ENCODE measurements around the gene MPPED2.

The MPPED2 gene

DNA sequence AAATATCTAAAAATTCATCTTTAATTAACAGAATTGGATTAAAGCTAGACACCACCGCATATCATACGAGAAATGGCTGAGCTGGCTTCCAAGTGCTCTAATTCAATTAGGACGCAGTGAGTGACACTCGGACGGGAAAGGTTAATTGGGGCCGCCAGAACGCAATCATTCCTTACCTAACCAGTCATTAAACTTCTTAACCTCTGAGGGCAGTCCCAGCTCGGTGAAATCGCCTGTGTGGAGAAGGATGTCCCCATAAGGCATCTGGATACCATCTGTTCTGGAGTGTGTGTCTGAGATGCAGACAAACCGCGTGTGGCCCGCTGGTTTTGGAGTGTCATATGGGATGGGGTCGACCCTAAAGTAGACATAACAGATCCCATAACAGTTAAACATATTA, 50.3 kb downstream of the MPPED2 start:
- no peak for FAIRE-seq

DNA sequence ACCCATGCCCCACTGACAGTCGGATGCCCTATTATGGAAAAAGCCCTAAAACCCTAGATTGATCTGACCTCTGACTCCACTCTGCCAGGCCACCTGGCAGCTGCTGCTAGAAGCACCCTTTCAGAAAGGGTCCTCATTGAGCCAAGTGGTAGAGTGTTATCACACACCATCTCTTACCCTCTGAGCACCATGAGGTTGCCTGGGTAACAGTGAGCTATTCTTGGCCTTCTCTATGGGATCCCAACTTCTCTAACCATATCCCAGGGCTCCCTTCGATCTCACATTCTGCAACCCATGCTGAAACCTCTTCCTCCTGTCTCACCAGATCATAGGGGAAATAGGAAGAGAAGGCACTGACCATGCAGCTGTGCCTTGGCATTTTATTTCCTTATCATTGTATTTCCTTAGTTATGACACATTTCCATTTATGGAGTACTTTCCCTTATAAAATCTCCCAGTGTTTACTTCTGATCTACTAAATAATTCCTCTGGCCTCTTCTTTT, 52.7 kb downstream of the MPPED2 start:
- FAIRE-seq (no peak), DNase-seq (ENCODE audit: low spot score) (no peak)

More for the DNA sequence above, 50.3 kb downstream of the MPPED2 start:
- DNase-seq (ENCODE audit: low spot score) = no peak

DNA sequence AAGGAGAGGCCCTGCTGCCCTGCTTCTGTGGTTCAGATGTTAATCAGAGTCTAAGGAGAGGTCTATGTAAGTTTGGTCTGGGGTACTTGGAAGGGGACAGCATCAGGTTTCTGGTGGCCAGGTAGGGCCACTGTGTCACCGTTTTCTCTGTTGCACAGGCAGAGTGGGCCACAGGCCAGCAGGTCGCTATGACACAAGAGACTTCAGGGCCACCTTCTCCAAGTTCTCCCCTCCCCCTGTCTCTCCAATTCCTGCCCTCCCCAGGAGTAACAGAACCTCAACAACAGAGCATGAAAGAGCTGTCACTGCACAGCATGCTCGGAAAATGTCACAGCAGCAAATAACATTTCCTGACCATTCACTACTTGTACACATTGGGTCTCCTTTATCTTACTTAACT, 58.6 kb downstream of the MPPED2 start:
- no peak for FAIRE-seq
- no peak for DNase-seq (ENCODE audit: low spot score)

DNA sequence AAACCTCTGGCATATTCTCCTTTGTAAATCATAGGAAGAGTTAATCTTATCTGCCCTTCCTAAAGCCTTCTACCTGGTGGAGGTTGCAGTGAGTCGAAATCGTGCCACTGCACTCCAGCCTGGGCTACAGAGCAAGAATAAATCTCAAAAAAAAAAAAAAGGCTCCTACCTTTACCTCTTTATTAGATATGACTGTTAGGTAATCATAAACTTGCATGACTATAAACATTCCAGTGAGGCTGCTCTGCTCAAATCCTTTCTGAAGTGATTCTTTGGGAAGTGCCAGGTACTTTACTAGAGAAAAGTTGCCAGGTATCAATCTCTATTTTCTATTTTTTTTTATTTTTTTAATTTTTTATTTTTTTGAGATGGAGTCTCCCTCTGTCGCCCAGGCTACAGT, 59.6 kb downstream of the MPPED2 start:
- DNase-seq (ENCODE audit: low spot score) (no peak), FAIRE-seq (no peak)

DNA sequence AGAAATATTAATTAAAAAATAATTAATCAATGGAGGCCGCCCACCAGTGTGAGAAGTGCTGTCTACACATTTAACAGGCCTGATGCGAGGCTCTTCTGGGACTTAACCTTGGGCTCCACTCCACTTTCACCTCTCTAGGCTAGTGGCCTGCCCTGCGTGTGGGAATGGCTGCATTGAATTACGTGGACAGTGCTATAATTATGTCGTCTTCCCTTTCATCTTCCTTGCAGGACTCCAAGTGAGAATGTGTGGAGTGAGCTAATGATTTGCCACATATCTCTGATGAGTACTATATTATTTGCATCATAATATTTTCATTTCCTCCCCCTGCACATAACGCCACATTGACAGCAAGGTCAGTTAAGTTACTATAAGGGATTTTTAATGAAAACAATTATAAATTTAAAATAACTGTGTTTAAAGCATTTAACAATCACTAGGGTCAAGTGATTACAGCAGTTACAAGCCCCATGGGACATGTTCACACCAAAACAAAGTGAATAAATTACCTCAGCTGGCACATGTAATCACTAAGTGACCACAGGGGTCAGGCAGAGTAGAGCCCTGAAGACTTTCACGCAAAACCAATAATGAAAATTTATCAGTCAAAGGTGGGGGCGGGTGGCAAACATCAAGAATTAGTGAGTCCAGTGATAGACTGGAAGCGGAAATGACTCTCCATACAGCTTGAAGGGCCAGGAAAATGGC, 63.5 kb downstream of the MPPED2 start:
- FAIRE-seq (no peak), DNase-seq (ENCODE audit: low spot score) (no peak)

DNA sequence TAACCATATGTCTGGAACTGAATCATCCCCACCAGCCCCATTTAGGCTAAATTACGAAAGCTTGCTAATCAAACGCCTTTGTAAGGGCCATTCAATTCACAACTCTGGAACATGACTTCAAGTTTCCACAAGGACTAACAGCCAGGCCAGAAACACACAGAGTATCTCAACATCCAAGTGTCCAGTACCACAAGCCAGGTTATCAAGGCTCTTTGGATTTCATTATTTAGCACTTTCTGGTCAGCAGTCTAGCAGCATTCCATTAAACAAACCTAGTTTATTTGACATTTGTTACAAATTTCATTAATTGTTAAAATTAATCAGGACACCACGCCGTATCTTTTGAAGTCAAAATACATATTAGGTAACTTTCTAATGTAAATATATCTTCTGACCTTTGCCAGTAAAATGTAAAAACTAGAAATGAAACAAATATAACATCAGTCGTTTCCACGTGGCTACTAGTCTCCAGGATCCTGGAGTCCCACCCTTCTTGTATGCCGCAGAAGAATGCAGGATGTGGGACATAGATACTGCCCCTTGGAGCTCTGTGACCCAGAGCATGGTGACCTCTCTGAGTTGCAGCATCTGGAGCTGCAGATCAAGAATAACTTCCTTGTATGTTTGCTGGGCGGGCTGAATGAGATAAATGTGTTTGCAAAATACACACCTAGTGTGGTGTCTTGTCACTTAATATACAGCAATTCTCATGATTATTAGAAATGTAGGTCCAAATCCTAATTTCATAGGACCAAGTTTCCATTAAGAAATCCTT, 64.7 kb downstream of the MPPED2 start:
- FAIRE-seq (no peak), DNase-seq (ENCODE audit: low spot score) (no peak)

DNA sequence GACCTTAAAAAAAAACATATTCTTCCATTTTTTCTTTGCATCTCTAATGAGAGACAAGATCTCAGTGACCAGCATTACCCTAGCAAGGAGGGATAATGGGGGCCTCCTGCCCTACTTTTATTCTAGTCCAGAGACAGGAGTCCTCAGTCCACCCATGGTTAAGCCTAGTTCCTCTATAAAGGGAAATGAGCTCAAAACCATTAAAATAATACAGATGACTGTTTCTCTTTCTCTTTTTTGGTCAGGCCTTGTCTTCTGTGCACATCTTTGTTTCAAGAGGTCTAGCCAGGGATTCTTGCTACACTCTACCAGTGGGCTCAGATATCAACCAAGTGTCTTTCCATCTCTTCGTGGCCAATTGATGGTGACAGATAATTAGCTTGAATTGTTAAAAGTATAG, 73.1 kb downstream of the MPPED2 start:
- DNase-seq (ENCODE audit: low spot score) = no peak
- FAIRE-seq = no peak

DNA sequence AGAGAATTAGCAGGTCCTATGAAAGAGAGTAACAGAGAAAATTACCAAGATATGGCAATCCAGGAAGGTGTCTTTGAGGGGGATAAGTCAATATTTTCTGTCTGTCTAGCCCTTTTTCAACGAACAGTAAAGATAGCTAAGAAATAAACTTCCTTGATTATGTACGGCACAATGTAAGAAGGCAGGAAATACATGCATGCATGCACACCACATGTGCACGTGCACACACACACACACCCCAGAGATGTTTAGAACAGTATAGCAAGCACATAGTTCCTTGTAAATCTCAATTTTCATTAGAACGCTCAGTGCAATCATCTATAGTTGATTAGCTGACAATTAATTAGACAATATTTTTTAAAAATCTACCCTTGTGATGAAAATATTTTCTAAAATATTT, 74.7 kb downstream of the MPPED2 start:
- DNase-seq (ENCODE audit: low spot score) (no peak), FAIRE-seq (no peak)

DNA sequence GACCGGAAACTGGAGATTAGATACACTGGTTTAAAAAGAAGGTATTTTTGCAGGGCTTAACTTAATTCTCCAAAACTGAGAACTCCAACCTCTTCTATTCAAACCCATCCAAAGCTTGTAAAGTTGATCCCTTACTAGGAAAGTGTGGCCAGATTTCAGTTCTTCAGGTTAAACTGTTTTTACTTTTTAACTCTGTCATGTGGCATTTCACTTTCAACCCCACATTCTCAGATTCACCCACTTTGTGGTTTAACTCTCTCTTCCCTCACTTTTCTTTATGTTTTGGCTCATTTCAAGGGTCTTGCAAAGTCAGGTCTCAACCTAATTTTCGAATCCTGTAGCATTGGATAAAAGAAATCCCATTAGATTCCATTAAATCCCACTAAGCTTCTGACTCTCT, 75.4 kb downstream of the MPPED2 start:
- DNase-seq (ENCODE audit: low spot score) = no peak
- no peak for FAIRE-seq

DNA sequence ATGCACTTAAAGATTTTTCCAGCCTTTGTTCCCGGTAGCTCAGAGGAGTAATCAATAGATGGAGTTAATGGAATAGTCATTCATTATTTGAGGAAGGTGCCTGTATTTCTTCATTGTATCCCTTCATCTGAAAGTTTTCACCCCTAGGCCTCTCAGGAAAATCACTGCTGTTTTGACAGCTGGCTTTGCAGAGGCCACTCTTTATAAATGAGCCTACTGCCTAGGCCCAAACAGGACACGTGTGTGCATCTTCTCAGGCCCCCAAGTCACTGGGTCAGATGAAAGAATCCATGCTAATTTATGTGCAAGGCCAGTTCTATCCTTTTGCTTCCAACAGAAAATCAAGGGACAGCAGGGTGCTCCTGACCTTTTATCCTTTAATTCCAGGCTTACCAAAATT, 76.8 kb downstream of the MPPED2 start:
- no peak for DNase-seq (ENCODE audit: low spot score)
- no peak for FAIRE-seq

DNA sequence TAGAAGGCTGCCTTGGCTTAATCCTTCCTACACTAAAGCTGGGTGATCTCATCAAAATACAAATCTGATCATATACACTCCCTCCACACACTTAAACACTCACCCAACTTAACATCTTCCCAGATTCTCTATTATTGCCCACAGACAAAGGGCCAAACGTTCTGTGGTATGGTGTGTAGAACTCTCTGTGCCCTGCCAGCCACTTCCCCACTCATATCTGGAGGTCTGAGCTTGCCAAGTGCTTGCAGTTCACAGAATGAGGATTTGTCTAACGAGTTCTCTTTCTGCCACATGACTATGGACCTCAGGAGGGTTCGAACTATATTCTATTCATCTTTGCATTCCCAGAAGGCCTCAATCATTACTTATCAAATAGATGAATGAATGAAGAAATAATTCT, 77.6 kb downstream of the MPPED2 start:
- DNase-seq (ENCODE audit: low spot score) = no peak
- FAIRE-seq = no peak

DNA sequence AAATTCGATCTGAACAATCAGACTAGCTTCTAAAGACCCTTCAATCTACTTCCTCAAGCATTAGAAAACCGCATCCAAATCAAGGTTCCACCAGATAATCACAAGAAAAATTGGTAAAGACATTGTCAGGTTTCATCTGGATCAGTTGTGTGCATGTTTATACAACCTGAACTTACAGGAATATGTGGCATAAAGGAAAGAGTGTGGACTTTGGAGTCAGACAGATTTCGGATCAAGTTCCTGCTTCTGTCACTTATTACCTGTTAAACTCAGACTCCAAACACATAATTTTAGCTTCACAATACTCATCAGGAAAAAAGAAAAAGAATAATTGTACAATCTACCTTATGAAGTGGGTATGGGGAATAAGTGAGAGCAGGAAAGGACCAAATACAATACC, 80.5 kb downstream of the MPPED2 start:
- DNase-seq (ENCODE audit: low spot score) = no peak
- FAIRE-seq = no peak

DNA sequence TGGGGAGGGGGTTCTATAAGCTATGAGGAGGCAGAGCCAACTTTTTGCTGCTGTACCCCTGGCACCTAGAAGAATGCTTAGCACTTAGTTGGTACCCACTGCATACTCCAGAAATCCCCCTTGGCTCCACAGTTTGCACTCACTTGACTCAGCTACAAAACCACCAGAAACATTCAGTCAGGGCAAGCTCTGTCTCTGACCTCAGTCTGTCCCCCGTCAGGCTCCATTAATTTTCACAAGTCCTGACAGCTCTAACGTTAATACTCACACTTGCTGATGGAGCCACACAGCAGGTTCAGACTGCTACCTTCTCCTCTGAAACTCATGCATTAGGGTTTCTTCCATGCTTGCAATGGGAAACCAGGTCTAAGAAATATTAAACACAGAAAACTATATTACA, 81.7 kb downstream of the MPPED2 start:
- DNase-seq (ENCODE audit: low spot score) (no peak), FAIRE-seq (no peak)

DNA sequence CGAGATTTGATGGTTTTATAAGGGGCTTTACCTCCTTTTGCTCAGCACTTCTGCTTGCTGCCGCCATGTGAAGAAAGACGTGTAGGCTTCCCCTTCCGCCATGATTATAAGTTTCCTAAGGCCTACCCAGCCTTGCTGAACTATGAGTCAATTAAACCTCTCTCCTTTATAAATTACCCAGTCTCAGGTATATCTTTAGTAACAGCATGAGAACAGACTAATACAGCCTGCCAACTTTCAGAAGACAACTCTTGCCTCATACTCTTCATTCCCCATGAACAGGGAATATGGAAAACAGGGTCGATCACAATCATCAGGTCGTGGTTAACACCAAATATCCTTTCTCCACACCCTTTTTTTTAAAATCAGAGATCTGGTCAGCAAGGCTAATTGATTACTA, 83.0 kb downstream of the MPPED2 start:
- no peak for FAIRE-seq
- DNase-seq (ENCODE audit: low spot score) = no peak

DNA sequence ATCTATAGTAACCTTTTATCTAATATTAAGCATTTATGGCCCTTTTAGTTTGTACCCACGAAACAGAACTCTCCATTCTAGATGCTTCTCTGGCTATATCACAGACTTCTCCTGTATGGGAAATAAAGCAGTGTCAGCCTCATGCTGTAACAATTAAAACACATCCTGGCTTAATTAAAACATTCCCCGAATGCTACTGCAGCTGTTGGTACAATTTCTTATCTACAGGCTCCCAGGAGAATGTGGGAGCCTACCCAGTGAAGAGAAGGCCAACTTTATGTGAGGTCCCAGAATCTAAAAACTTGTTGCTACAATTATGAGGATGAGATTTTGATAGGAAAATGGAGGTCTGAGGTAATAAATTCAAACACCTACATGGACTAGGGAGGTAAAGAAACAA, 83.8 kb downstream of the MPPED2 start:
- no peak for DNase-seq (ENCODE audit: low spot score)
- FAIRE-seq = no peak

DNA sequence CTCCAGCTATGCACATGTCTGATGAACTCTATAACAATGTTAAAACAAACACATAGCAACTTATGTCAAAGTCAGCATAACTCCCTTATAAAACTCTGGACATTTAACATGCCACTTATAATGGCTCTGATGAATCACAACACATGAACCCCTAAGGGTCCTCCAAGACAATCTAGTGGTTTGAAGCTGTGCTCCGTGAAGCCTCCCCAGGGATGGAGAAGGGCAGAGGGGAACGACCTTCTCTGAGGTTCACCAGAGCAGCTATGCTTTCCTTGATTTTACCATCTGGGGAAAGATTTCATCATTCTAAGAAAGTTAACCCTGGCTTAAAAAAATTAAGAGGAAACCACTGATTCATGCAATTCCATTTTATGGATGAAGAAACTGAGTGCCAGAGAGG, 84.4 kb downstream of the MPPED2 start:
- no peak for FAIRE-seq
- no peak for DNase-seq (ENCODE audit: low spot score)

DNA sequence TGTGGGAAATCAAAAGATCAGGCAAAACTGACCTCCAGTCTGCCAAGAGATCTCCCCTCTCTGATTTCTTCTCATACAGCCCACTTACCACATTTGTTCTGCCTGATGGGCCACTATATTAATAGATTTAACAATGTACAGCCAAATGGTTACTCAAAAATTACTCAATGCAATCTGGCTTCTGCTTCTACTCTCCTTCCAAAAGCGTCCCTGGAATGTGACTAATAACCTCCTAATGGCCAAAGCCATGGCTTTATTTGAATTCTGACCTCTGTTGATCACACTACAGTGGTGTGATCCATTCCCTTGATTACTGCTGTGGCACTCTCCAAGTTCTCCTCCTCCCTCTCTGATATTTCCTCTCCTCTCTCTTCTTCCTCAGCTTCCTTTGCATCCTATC, 86.2 kb downstream of the MPPED2 start:
- no peak for FAIRE-seq

DNA sequence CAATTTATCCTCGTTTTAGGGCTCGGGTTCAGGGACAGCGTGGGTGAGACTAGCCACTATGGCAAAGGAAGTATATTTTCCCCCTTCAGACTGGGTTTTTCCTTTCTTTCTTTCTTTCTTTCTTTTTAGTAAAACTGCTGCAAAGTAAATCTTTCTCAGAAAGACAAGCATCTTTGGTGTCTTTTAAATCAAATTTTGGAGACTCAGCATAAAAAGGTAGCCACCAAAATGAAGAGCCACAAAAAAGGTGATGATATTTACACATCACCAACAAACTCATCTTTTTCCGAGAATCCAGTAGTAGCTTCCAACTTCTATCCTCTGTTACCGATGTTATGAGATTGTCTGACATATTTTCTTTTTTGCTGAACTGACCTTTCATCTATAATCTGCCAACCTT, 88.6 kb downstream of the MPPED2 start:
- DNase-seq (ENCODE audit: low spot score) = no peak
- FAIRE-seq = no peak

More for the DNA sequence above, 86.2 kb downstream of the MPPED2 start:
- DNase-seq (ENCODE audit: low spot score) = no peak

DNA sequence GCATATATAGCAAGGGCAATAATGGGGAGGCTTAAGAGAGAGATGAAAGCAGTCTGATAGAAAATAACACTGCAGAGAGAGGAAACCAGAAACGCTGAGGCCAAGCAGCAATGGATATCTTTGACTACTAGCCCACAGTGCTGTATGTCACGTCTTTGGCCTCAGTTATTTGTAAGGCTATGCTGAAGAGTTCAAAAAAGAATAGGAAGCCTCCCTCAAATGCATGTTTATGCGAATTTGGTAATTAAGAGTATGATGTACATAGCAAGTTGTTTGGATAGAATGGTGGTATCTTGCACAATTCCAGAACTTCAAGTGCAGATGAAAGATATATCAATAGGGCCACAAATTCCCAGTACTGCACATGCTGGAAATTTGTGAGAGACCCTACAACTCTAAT, 89.2 kb downstream of the MPPED2 start:
- no peak for FAIRE-seq
- no peak for DNase-seq (ENCODE audit: low spot score)

DNA sequence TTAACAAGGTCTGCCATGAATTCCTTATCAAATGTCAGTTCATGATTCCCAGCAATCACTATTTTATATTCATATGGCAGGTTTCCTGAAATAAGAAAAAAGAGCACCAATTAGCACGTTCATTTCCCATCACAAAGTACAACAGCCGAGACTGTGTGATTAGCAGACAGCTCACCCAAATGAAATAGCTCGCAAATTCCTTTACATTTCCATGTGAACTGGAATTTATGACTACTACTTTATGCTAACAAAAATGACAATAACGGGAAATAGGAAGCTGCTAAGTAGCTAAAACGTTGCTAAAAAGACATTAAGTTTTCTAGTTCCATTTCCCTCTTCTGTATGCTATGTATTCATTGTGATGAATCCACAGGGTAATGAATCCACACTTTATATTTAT, 90.7 kb downstream of the MPPED2 start:
- FAIRE-seq = no peak
- no peak for DNase-seq (ENCODE audit: low spot score)

DNA sequence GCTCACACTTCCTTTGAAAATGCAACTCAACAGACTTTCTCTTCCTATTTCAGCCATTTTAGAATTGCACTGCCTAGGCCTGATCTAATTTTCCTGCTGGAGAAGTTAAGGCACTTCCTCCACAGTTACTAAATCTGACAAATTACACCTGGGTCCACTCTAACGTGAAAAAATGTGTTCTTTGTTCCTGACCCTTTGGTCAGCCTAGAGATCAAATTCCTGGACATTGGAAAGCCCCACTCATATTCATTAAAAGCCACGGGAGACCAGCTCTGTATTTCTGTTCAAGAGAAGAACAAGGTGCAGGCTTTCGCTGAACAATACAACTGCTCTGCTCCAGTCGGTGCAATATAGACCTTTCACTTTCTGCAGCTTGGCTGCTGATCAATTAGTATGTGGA, 96.6 kb downstream of the MPPED2 start:
- DNase-seq (ENCODE audit: low spot score) = no peak
- FAIRE-seq = no peak

DNA sequence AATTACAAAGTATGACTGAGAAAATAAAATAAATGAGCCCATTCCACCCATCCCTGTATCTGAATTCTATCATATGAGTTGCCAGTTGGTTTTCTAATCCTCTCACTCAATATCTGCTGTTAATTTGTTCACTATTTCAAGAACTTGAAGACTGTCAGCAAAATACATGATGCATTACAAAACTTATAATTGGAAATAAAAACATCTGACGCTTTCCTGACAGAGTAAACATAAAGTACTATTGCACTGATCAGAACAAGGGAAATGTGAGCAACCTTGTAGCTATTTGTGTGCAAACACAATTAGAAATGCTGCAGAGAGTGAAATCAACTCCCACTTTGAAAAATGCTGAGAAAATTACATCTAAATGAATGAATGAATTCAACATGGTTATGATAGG, 97.1 kb downstream of the MPPED2 start:
- DNase-seq (ENCODE audit: low spot score) (no peak), FAIRE-seq (no peak)

Measured in RCC 7860 (cell line).